22Rv1 (cell line): ENCODE measurements around the gene SHLD1.

Experiments used
- CTCF ChIP-seq: fragments of 450-650 bp; IDR thresholded peaks from 2 replicates; pipeline ENCODE4 v1.5.1; 2017; ENCODE audit warnings: mild to moderate bottlenecking
- ZFX ChIP-seq: fragments of 450-650 bp; IDR thresholded peaks from 2 replicates; pipeline ENCODE4 v1.6.1; 2017; ENCODE audit warnings: antibody characterized with exemption, borderline replicate concordance

- TF ChIP-seq CTCF (no peak), ZFX (no peak)
Observed at GRCh38 chr20:5888041-5888440, 137.8 kb downstream of the SHLD1 start.
